ENCODE measurements around the gene OR11H7.
"Not testable (repeated sequence)": the region's sequence is repeated elsewhere in the genome, so short reads cannot be mapped to it uniquely, and the experiment has no call there.

OR11H7 gene

DNA sequence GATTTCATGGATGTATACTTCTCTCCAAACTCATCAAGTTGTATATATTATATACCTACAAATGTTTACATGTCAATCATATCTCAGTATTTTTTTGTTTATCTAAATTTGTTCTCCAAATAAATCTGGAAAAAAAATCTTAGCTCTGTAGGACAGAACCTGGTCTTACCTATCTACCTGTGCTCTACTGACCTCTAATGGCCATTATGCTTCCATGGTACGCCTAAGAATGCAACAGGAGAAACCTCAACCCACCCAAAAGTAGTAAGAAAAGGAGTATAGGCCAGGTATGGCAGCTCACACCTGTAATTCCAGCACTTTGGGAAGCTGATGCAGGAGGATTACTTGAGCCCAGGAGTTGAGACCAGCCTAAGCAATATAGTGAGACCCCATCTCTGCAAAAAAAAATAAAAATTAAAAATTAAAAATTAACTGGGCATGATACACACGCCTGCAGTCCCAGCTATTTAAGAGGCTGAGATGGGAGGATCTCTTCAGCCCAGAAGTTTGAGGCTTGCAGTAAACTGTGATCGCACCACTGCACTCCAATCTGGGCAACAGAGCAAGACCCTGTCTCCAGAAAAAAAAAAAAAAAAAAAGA is 19.0 kb downstream of the OR11H7 start:
- TF ChIP-seq POLR2AphosphoS5 (IDR thresholded peaks at IDR 0.05; ENCODE audit: borderline replicate concordance, low read depth, low read length) (no peak), FOXP2 (optimal IDR thresholded peaks at IDR 0.05; ENCODE audit: control extremely low read depth, extremely low read length, insufficient read depth) (no peak), EZH2 (IDR thresholded peaks at IDR 0.05) (no peak)
- Histone ChIP-seq H3K9me3 (ENCODE audit: low read depth, low read length) (no peaks in the 10 kb centered on the region), H3K9ac (ENCODE audit: insufficient read length) (no peak overlapping the region), H3K27ac (no peak overlapping the region), H3K36me3 (ENCODE audit: insufficient read depth, low read length) (no peaks in the 10 kb centered on the region), H3K4me3 (no peak overlapping the region)
- DNase-seq (ENCODE audit: low read depth, low spot score) = no peak

GRCh38 chr14:20262642-20263128 is 33.9 kb downstream of the OR11H7 start:
- no peaks in the 10 kb centered on the region for H3K36me3 ChIP-seq (ENCODE audit: insufficient read depth, low read length)
- H3K27ac ChIP-seq = peak overlapping the region; percentile 63
- DNase-seq (ENCODE audit: low read depth, low spot score) = peak; percentile 32
- peak overlapping the region; percentile 14; the same call in 1 of the 2 replicates for H3K4me3 ChIP-seq
- H3K9me3 ChIP-seq (ENCODE audit: low read depth, low read length) = no peaks in the 10 kb centered on the region
- no peak for TF ChIP-seq FOXP2 (optimal IDR thresholded peaks at IDR 0.05; ENCODE audit: control extremely low read depth, extremely low read length, insufficient read depth)
- H3K9ac ChIP-seq (ENCODE audit: insufficient read length) = peak overlapping the region; percentile 4

- not testable (repeated sequence) for H3K36me3 ChIP-seq (ENCODE audit: insufficient read depth, low read length); H3K27ac ChIP-seq; H3K9me3 ChIP-seq (ENCODE audit: low read depth, low read length); H3K9ac ChIP-seq (ENCODE audit: insufficient read length); DNase-seq (ENCODE audit: low read depth, low spot score); H3K4me3 ChIP-seq
Observed at GRCh38 chr14:20264361-20264760, 35.6 kb downstream of the OR11H7 start.

DNA sequence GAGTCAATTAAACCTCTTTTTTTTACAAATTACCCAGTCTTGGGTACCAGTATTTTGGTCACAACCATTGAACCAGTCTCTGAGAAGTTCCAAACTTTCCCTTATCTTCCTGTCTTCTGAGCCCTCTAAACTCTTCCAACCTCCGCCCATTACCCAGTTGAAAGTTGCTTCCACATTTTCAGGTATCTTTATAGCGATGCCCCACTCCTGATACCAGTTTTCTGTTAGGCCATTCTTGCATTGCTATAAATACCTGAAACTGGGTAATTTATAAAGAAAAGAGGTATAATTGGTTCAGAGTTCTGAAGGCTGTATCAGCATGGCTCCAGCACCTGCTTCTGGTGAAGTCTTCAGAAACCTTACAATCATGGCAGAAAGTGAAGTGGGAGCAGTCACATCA is 45.3 kb downstream of the OR11H7 start:
- no peak overlapping the region for H3K4me3 ChIP-seq
- DNase-seq (ENCODE audit: low read depth, low spot score) = no peak
- no peak overlapping the region for H3K27ac ChIP-seq
- H3K9ac ChIP-seq (ENCODE audit: insufficient read length) = no peak overlapping the region
- TF ChIP-seq POLR2AphosphoS5 (IDR thresholded peaks at IDR 0.05; ENCODE audit: borderline replicate concordance, low read depth, low read length) = no peak
- no peaks in the 10 kb centered on the region; the same call in 1 of the 2 replicates for H3K9me3 ChIP-seq (ENCODE audit: low read depth, low read length)
- no peaks in the 10 kb centered on the region for H3K36me3 ChIP-seq (ENCODE audit: insufficient read depth, low read length)

GRCh38 chr14:20277409-20277808 is 48.6 kb downstream of the OR11H7 start:
- Histone ChIP-seq H3K4me3 (no peak overlapping the region), H3K27ac (no peak overlapping the region), H3K9me3 (ENCODE audit: low read depth, low read length) (no peaks in the 10 kb centered on the region; the same call in 1 of the 2 replicates), H3K36me3 (ENCODE audit: insufficient read depth, low read length) (no peaks in the 10 kb centered on the region; the same call in 1 of the 2 replicates), H3K9ac (ENCODE audit: insufficient read length) (no peak overlapping the region)
- no peak for TF ChIP-seq FOXP2 (optimal IDR thresholded peaks at IDR 0.05; ENCODE audit: control extremely low read depth, extremely low read length, insufficient read depth)
- TF ChIP-seq POLR2AphosphoS5 (IDR thresholded peaks at IDR 0.05; ENCODE audit: borderline replicate concordance, low read depth, low read length) = no peak
- no peak for TF ChIP-seq EZH2 (IDR thresholded peaks at IDR 0.05)
- no peak for DNase-seq (ENCODE audit: low read depth, low spot score)

GRCh38 chr14:20278414-20278813 is 49.6 kb downstream of the OR11H7 start:
- H3K4me3 ChIP-seq = no peak overlapping the region
- H3K9me3 ChIP-seq (ENCODE audit: low read depth, low read length) = no peaks in the 10 kb centered on the region; the same call in 1 of the 2 replicates
- no peaks in the 10 kb centered on the region; the same call in 1 of the 2 replicates for H3K36me3 ChIP-seq (ENCODE audit: insufficient read depth, low read length)
- H3K27ac ChIP-seq = no peak overlapping the region
- DNase-seq (ENCODE audit: low read depth, low spot score) = no peak
- no peak for TF ChIP-seq EZH2 (IDR thresholded peaks at IDR 0.05)
- TF ChIP-seq POLR2AphosphoS5 (IDR thresholded peaks at IDR 0.05; ENCODE audit: borderline replicate concordance, low read depth, low read length) = no peak
- no peak for TF ChIP-seq FOXP2 (optimal IDR thresholded peaks at IDR 0.05; ENCODE audit: control extremely low read depth, extremely low read length, insufficient read depth)
- no peak overlapping the region for H3K9ac ChIP-seq (ENCODE audit: insufficient read length)

GRCh38 chr14:20280265-20280664 is 51.5 kb downstream of the OR11H7 start:
- not testable (repeated sequence) for H3K9me3 ChIP-seq (ENCODE audit: low read depth, low read length); H3K9ac ChIP-seq (ENCODE audit: insufficient read length); DNase-seq (ENCODE audit: low read depth, low spot score); H3K4me3 ChIP-seq; H3K27ac ChIP-seq; H3K36me3 ChIP-seq (ENCODE audit: insufficient read depth, low read length)

Measured in SK-N-MC (cell line).